IPS-20b (cell line): ENCODE data around the gene BABAM1.
"Not testable (repeated sequence)": the region's sequence is repeated elsewhere in the genome, so short reads cannot be mapped to it uniquely, and the experiment has no call there.

Source experiments
- H3K27ac ChIP-seq: one replicate; pipeline ENCODE4 v1.5.1; 2013; ENCODE audit warnings: low read length
- H3K27me3 ChIP-seq: 2 replicates; pipeline ENCODE4 v1.6.1; 2013; ENCODE audit warnings: mild to moderate bottlenecking, low read length, inconsistent platforms; ENCODE audit not compliant: insufficient read depth
- H3K36me3 ChIP-seq: 2 replicates; pipeline ENCODE4 v1.6.1; 2013; ENCODE audit warnings: low read depth, mild to moderate bottlenecking, inconsistent platforms, low read length, moderate library complexity; ENCODE audit not compliant: insufficient read depth
- H3K4me1 ChIP-seq: 2 replicates; pipeline ENCODE4 v1.6.1; 2013; ENCODE audit warnings: mild to moderate bottlenecking, control low read depth, inconsistent platforms, low read length, moderate library complexity; ENCODE audit not compliant: insufficient read depth
- H3K4me3 ChIP-seq: 2 replicates; pipeline ENCODE4 v1.5.1; 2013; ENCODE audit warnings: mild to moderate bottlenecking, low read length, inconsistent platforms
- H3K9ac ChIP-seq: 2 replicates; pipeline ENCODE4 v1.6.1; 2013; ENCODE audit warnings: low read depth, mild to moderate bottlenecking, inconsistent platforms, low read length, moderate library complexity
- H3K9me3 ChIP-seq: 2 replicates; pipeline ENCODE4 v1.6.1; 2013; ENCODE audit warnings: mild to moderate bottlenecking, low read depth, low read length, inconsistent platforms; ENCODE audit not compliant: insufficient read depth

The BABAM1 gene

GRCh38 chr19:17260842-17261325, 6.4 kb upstream of the BABAM1 start:
- H3K36me3 ChIP-seq = peaks cover 5% of the 10 kb centered on the region; the same call in 1 of the 2 replicates
- H3K27ac ChIP-seq = peak overlapping the region; percentile 35
- H3K9me3 ChIP-seq = no peaks in the 10 kb centered on the region
- no peak overlapping the region for H3K4me3 ChIP-seq
- H3K9ac ChIP-seq = peak overlapping the region; percentile 41; the same call in 1 of the 2 replicates
- H3K27me3 ChIP-seq = no peaks in the 10 kb centered on the region
- H3K4me1 ChIP-seq = peaks cover 4% of the 10 kb centered on the region; the same call in 1 of the 2 replicates

- peaks cover 4% of the 10 kb centered on the region; the same call in 1 of the 2 replicates for H3K4me1 ChIP-seq
- H3K9me3 ChIP-seq = no peaks in the 10 kb centered on the region
- no peaks in the 10 kb centered on the region for H3K27me3 ChIP-seq
- no peak overlapping the region for H3K4me3 ChIP-seq
- no peak overlapping the region for H3K27ac ChIP-seq
- no peak overlapping the region for H3K9ac ChIP-seq
- no peaks in the 10 kb centered on the region; the same call in 1 of the 2 replicates for H3K36me3 ChIP-seq
Measured at GRCh38 chr19:17262557-17262956, 4.7 kb upstream of the BABAM1 start.

- Histone ChIP-seq H3K4me3 (peak overlapping the region; percentile 6; the same call in 1 of the 2 replicates), H3K9ac (peak overlapping the region; percentile 38; the same call in 1 of the 2 replicates), H3K36me3 (peaks cover 3% of the 10 kb centered on the region; the same call in 1 of the 2 replicates), H3K4me1 (peaks cover 4% of the 10 kb centered on the region; the same call in 1 of the 2 replicates), H3K27me3 (no peaks in the 10 kb centered on the region), H3K9me3 (no peaks in the 10 kb centered on the region), H3K27ac (peak overlapping the region; percentile 46)
Measured at GRCh38 chr19:17263712-17264640, 3.3 kb upstream of the BABAM1 start.

- peaks cover 4% of the 10 kb centered on the region; the same call in 1 of the 2 replicates for H3K4me1 ChIP-seq
- H3K27ac ChIP-seq = peak within 1 kb of the TSS; percentile 46
- H3K4me3 ChIP-seq = peak within 1 kb of the TSS; percentile 6; the same call in 1 of the 2 replicates
- peak within 1 kb of the TSS; percentile 54; the same call in 1 of the 2 replicates for H3K9ac ChIP-seq
- H3K9me3 ChIP-seq = no peaks in the 10 kb centered on the region
- no peaks in the 10 kb centered on the region for H3K27me3 ChIP-seq
- peaks cover 6% of the 10 kb centered on the region; the same call in 1 of the 2 replicates for H3K36me3 ChIP-seq
Measured at GRCh38 chr19:17264641-17264979, 2.6 kb upstream of the BABAM1 start, which contains the start of gene USHBP1. Gene USHBP1, minus strand, starts transcription at chr19:17264745. Its CDS starts 446 bp downstream, at chr19:17264299.

- H3K9ac ChIP-seq = no peak overlapping the region
- peaks cover 12% of the 10 kb centered on the region for H3K36me3 ChIP-seq
- no peak overlapping the region for H3K27ac ChIP-seq
- H3K27me3 ChIP-seq = no peaks in the 10 kb centered on the region
- peaks cover 4% of the 10 kb centered on the region; the same call in 1 of the 2 replicates for H3K4me1 ChIP-seq
- H3K4me3 ChIP-seq = no peak overlapping the region
- H3K9me3 ChIP-seq = no peaks in the 10 kb centered on the region
Measured at GRCh38 chr19:17266026-17266425, 1.2 kb upstream of the BABAM1 start.

- Histone ChIP-seq H3K27me3 (no peaks in the 10 kb centered on the region), H3K36me3 (peaks cover 18% of the 10 kb centered on the region), H3K4me3 (peak overlapping the region; percentile 12; the same call in 1 of the 2 replicates), H3K9ac (no peak overlapping the region), H3K27ac (no peak overlapping the region), H3K4me1 (peaks cover 4% of the 10 kb centered on the region; the same call in 1 of the 2 replicates), H3K9me3 (no peaks in the 10 kb centered on the region)
Measured at GRCh38 chr19:17266589-17266974, 661 bp upstream of the BABAM1 start.

GRCh38 chr19:17268754-17269153, 1.5 kb downstream of the BABAM1 start:
- no peak overlapping the region for H3K27ac ChIP-seq
- no peaks in the 10 kb centered on the region for H3K27me3 ChIP-seq
- H3K36me3 ChIP-seq = peaks cover 31% of the 10 kb centered on the region
- H3K9ac ChIP-seq = no peak overlapping the region
- H3K9me3 ChIP-seq = no peaks in the 10 kb centered on the region
- no peak overlapping the region for H3K4me3 ChIP-seq
- H3K4me1 ChIP-seq = peaks cover 4% of the 10 kb centered on the region; the same call in 1 of the 2 replicates

- H3K27ac ChIP-seq, H3K4me1 ChIP-seq, H3K9me3 ChIP-seq, H3K27me3 ChIP-seq, H3K4me3 ChIP-seq, H3K9ac ChIP-seq: not testable (repeated sequence)
- peaks cover 72% of the 10 kb centered on the region for H3K36me3 ChIP-seq
Measured at GRCh38 chr19:17274892-17275291, 7.6 kb downstream of the BABAM1 start.

GRCh38 chr19:17275441-17276175, 8.4 kb downstream of the BABAM1 start:
- no peaks in the 10 kb centered on the region for H3K27me3 ChIP-seq
- H3K27ac ChIP-seq = no peak overlapping the region
- no peak overlapping the region for H3K4me3 ChIP-seq
- no peak overlapping the region for H3K9ac ChIP-seq
- H3K9me3 ChIP-seq = no peaks in the 10 kb centered on the region
- peaks cover 66% of the 10 kb centered on the region for H3K36me3 ChIP-seq
- H3K4me1 ChIP-seq = no peaks in the 10 kb centered on the region

GRCh38 chr19:17279436-17279835, 12.2 kb downstream of the BABAM1 start:
- peaks cover 24% of the 10 kb centered on the region for H3K27me3 ChIP-seq
- no peak overlapping the region for H3K4me3 ChIP-seq
- no peaks in the 10 kb centered on the region for H3K9me3 ChIP-seq
- no peak overlapping the region for H3K9ac ChIP-seq
- no peak overlapping the region for H3K27ac ChIP-seq
- H3K4me1 ChIP-seq = no peaks in the 10 kb centered on the region
- H3K36me3 ChIP-seq = peaks cover 39% of the 10 kb centered on the region
